Nephron progenitor cell (in vitro differentiated cells): Measurements from ENCODE around the gene ITSN1.

Source experiments
- DNase-seq: peaks from one replicate; pipeline ENCODE4 v3.0.0; 2021
- H3K27ac Mint-ChIP-seq: 2 replicates; pipeline ENCODE4 v1.8.0; 2021; ENCODE audit warnings: mild to moderate bottlenecking, moderate library complexity, mixed read lengths
- H3K27me3 Mint-ChIP-seq: 2 replicates; pipeline ENCODE4 v1.8.0; 2021; ENCODE audit warnings: mild to moderate bottlenecking, low read depth, mixed read lengths; ENCODE audit not compliant: poor library complexity
- H3K36me3 Mint-ChIP-seq: 2 replicates; pipeline ENCODE4 v1.8.0; 2021; ENCODE audit warnings: low read depth, mixed read lengths
- H3K4me1 Mint-ChIP-seq: 2 replicates; pipeline ENCODE4 v1.8.0; 2021; ENCODE audit warnings: mixed read lengths
- H3K4me3 Mint-ChIP-seq: 2 replicates; pipeline ENCODE4 v1.8.0; 2021; ENCODE audit warnings: mild to moderate bottlenecking, moderate library complexity, mixed read lengths
- H3K9me3 Mint-ChIP-seq: 2 replicates; pipeline ENCODE4 v1.8.0; 2021; ENCODE audit warnings: mild to moderate bottlenecking, moderate library complexity, mixed read lengths
- CTCF ChIP-seq: fragments of 200-600 bp; sonication (generic); IDR thresholded peaks from 2 replicates; pipeline ENCODE4 v1.5.0; 2021; ENCODE audit warnings: antibody characterized with exemption

ITSN1 gene

GRCh38 chr21:33931799-33932390, 289.6 kb downstream of the ITSN1 start:
- Mint-ChIP-seq H3K4me1 (peaks cover 15% of the 10 kb centered on the region), H3K4me3 (peak overlapping the region; percentile 89), H3K9me3 (peaks cover 28% of the 10 kb centered on the region), H3K36me3 (peaks cover 26% of the 10 kb centered on the region), H3K27me3 (no peaks in the 10 kb centered on the region), H3K27ac (peak overlapping the region; percentile 83)
- TF ChIP-seq CTCF, result no peak
- DNase-seq, result no peak

- no peak for DNase-seq
- no peaks in the 10 kb centered on the region for H3K27me3 Mint-ChIP-seq
- TF ChIP-seq CTCF, result no peak
- H3K9me3 Mint-ChIP-seq, result peaks cover 28% of the 10 kb centered on the region
- peaks cover 15% of the 10 kb centered on the region for H3K4me1 Mint-ChIP-seq
- H3K4me3 Mint-ChIP-seq, result peak overlapping the region; percentile 89
- H3K36me3 Mint-ChIP-seq, result peaks cover 26% of the 10 kb centered on the region
- no peak overlapping the region for H3K27ac Mint-ChIP-seq
These were observed 290.4 kb downstream of the ITSN1 start for GRCh38 chr21:33932731-33933130.

GRCh38 chr21:33936301-33937038, 294.2 kb downstream of the ITSN1 start:
- TF ChIP-seq CTCF, result no peak
- Mint-ChIP-seq H3K4me3 (no peak overlapping the region), H3K27me3 (peaks cover 5% of the 10 kb centered on the region), H3K4me1 (peaks cover 21% of the 10 kb centered on the region), H3K36me3 (peaks cover 55% of the 10 kb centered on the region), H3K27ac (no peak overlapping the region), H3K9me3 (peaks cover 48% of the 10 kb centered on the region)
- no peak for DNase-seq

- TF ChIP-seq CTCF, result no peak
- DNase-seq, result no peak
- Mint-ChIP-seq H3K36me3 (peaks cover 48% of the 10 kb centered on the region), H3K4me1 (peaks cover 15% of the 10 kb centered on the region), H3K9me3 (peaks cover 41% of the 10 kb centered on the region), H3K27me3 (peaks cover 5% of the 10 kb centered on the region), H3K4me3 (no peak overlapping the region), H3K27ac (no peak overlapping the region)
These were observed 294.8 kb downstream of the ITSN1 start for GRCh38 chr21:33937146-33937545.

- DNase-seq, result no peak
- no peak overlapping the region for H3K4me3 Mint-ChIP-seq
- H3K9me3 Mint-ChIP-seq, result peaks cover 33% of the 10 kb centered on the region
- no peak for TF ChIP-seq CTCF
- peaks cover 5% of the 10 kb centered on the region for H3K27me3 Mint-ChIP-seq
- peaks cover 9% of the 10 kb centered on the region for H3K4me1 Mint-ChIP-seq
- H3K27ac Mint-ChIP-seq, result no peak overlapping the region
- peaks cover 42% of the 10 kb centered on the region for H3K36me3 Mint-ChIP-seq
These were observed 295.6 kb downstream of the ITSN1 start for GRCh38 chr21:33937931-33938339.

- Mint-ChIP-seq H3K4me1 (peaks cover 9% of the 10 kb centered on the region), H3K36me3 (peaks cover 47% of the 10 kb centered on the region), H3K9me3 (peaks cover 30% of the 10 kb centered on the region), H3K4me3 (no peak overlapping the region), H3K27me3 (peaks cover 5% of the 10 kb centered on the region), H3K27ac (no peak overlapping the region)
- TF ChIP-seq CTCF, result no peak
- no peak for DNase-seq
These were observed 296.1 kb downstream of the ITSN1 start for GRCh38 chr21:33938381-33938780.
